Stimulated activated CD8-positive, alpha-beta memory T cell treated with anti-CD3 and anti-CD28 coated beads, Interleukin-12 subunit alpha, Interleukin-12 subunit beta, amount 100 ng/mL, for 24 hours (primary cell): ENCODE measurements around the gene SKI.

Source experiments
- DNase-seq: peaks from one replicate; pipeline ENCODE4 v3.0.0-alpha.2; 2020; ENCODE audit errors: extremely low read depth

SKI gene

DNA sequence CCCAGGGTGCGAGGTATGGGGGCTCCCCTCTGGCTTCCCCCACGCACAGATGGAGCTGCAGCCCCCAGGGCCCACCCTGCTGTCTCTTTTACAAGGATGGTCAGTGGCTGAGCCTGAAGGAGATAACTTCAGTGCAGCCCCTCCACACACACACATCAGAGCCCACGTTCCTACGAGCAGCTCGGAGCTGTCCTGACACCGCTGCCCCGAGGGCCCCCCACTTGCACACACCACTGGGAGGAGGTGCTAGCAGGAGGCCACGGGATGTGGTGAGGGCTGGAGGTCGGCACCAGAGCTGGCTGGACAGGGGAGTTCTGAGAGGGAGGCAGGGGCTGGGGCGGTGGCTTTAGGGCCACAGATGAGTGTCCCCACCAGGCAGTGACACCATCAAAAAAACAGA, 109.4 kb downstream of the SKI start:
- DNase-seq, result no peak

DNA sequence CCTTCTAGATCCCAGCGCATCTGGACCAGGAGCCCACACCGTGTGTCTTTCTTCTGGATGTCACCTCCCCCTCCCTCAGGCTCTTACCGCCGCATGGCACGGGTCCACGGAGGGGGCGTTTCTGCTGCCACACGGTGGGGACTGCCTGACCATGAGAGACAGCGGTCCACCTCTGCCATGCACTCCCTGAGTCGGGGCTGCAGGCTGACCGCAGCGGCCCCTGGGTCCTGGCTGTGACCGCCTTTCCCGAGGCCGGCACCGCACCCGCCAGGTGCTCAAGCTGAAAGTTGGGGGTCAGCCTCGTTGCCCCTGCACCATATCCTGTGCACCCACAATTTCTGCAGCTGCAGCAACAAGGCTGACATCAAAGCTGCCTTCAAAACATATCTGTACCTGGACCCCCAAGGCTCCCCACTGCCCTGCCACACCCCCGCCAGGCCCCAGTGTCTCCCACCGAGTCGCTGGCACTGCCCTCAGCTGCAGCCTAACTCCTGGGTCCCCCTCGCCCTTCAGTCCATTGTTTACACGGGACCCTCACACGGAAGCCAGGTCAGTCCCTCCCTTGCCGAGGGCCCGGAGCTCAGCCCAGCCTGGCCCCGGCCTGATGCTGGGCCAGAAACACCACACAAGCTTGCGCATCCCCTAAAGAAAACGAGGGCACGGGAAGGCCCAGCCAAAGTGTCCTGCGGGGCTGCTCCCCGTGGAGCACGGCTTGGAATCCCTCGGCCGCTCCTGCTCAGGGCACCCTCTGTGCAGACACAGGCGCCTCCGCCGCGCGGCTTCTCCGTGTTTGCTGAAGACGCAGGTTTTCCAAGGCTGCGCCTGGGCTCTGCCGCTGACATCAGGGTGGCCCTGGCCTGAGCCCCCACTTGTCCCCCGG, 111.3 kb downstream of the SKI start:
- DNase-seq, result no peak

DNA sequence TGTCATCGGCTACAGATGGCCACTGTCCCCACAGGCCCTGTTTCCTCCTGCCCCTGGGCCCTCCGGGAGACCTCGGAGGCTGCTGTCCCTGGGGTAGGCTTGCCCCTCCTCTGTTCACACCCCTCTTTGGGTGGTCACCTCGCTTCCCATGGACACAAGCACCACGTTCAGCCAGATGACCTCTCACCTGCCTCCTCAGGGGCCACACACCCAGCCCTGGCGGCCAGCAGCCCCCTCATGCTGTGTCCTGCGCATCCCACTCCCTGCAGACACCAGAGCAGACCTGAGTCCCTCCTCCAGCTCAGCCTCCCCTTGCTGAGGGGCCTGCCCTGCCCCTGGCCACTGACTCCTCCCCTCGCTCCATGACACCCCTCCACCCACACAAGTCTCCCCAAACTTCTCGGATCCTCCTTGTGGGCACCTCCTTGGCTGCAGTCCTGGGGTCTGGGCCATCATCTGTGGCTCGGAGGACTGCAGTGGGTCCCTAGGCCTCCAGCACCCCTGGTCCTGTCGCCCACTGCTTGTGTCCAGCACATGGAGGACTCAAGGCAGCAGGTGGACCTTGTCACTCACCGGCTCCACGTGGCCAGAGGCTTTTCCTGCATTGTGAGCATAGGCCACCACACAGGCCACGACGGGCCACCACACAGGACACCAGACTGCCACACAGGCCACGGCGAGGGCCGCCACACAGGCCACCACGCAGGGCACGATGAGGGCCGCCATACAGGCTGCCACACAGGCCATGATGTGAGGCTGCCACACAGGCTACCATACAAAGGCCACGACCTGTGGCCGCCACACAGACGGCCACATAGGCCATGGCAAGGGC, 112.2 kb downstream of the SKI start:
- no peak for DNase-seq

DNA sequence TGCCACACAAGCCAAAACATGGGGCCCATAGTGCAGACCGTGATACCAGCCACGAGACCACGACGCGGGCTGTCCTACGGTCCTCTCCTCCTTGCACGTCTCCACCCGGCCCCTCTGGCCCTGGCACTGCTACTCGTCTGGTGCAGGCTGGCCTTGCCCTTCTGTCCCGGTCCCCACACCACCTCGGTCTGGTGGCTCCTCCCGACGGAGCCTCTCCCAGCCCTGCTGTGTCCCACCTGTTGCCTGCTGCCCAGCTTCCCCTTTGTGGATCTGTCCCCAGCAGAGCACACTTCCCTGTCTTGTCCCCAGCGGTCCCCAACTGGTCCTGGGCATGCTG, 112.8 kb downstream of the SKI start:
- no peak for DNase-seq

DNA sequence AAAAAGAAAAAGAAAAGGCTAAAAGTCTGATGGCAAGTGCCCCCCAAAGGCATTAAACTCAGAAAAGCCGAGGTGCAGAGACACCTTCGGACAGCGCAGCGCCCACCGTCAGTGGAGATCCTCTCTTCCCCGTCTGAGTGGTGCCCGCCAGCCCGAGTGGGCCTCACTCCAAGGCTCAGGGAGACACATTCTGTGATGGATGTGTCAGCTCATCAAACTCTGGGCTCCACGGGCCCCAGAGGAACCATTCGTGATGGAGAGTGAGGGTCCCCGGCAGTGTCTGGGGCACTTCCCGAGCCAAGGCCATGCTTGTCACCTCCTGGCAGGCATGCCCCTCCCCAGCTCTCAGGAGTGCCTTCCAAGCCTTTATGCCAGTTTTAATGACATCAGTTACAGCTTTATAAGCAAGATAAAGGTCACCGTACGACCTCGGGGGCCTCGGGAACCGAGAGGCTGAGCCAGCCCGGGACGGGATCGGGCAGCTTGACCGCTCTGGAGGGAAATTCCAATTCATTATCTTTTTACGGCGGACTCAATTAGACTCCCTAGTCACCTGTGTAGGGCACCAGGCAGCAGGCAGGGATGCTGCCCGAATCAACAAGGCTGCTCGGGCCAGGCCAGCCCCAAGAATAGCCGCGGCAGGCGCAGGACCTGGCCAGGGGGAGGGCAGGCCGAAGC, 113.7 kb downstream of the SKI start:
- DNase-seq, result no peak

DNA sequence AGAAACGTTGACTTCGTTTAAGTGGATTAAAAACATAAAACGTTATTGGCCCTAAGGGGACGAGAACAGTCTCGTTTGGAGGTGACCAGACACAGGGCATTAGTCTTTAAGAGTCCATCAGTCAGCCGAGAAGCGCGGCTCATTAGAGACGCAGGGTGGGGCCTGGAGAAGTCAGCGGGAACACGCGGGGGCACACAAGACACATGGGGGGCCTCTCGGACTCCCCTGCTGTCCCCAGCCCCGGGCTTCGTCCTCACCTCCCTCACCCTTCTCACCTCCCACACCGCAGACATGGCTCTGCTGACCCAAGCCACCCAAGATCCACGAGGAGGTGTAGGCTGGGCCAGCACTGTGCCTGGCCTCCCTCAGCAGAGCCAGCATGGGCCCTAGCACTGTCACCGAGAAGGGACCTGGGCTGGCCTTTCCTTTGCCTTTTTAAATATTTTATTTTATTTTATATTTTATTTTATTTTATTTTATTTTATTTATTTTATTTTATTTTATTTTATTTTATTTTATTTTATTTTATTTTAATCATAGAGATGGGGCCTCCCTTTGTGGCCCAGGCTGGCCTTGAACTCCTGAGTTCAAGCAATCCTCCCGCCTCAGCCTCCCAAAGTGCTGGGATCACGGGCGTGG, 114.4 kb downstream of the SKI start:
- no peak for DNase-seq

DNA sequence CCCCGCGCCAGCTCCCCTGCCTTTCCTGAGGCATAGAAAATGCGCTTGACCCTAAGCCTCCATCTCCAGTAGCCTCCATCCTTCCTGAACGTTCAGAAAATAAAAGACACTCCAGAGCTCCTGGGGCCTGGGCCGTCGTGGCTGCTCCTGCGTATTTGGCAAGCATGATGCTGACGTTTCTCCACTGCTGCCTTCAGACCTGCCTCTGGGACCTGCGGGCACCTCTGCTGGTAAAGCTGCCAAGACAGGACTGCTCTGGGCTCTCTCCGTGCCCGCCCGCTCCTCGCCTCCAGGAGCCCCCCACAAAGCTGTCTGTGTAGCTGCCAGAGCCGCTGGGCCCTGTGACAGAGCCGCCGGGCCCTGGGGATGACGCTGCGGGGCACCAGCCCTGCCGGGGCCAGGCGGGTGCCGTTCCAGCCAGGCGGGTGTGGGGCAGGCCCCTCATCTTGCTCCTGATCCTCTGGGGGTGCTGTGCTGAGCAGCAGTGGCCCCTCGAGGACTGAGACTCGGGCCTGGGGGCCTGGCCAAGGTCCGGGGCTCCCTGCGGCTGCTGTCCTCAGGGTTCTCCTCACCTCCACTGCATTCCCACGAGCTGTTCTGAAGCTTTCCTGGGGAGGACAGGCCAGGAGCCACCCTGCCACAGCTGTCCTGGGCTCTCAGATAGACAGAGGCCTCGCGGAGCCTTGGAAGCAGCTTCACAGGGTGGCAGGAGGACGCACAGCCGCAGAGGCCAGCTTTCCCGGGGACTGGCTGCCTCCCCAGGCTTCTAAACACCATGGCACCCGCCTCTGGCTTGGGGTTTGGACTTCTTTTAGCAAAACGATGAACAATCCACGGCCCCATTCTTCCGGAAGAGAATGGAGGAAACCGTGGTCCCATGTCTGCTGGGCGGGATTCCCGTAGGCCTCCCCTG, 115.2 kb downstream of the SKI start:
- DNase-seq, result no peak

DNA sequence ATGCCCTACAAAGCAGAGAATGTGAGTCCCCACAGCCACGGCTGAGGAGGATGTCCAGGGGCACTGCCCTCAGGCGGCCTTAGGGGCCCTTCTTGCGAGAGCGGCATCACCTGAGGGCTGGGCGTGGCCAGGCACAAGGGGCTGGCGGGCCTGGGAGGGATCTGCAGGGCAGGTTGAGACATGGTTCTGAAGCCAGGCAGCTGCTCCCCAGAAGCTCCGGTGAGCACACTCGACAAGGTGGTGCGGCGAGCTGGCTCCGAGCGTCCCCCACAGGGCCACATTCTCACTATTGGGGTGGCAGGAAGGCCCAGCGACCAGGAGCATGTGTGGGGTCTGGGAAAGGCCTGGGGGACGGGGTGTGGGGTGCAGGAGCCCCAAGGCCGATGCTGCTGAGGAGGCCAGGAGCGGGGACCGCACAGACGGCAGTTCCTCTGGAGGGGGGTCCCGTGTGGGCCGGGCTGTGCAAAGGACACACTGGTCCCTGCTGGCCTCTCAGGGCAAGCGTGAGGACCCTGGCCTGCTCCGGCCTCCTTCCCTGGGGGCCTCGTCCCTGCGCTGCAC, 116.1 kb downstream of the SKI start:
- no peak for DNase-seq

DNA sequence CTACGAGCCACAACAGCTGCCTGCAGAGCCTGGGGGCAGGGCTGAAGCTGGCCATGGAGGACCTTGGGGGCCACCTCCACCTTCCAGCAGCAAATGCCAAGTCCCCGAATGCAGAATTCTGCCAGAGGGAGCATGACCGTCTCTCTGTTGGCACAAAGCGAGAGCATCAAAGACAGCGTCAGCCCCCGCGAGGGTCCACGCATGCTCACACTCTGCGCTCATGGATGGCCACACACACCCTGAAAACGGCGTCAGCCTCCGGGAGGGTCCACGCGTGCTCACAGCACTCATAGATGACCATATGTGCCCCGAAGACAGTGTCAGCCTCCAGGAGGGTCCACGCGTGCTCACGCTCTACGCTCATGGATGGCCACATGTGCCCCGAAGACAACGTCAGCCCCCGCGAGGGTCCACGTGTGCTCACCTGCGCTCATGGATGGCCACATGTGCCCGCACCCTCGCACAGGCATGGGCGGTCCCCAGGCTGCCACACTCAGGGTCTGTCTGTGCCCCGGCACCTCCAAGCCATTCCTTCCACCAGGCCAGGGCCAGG, 116.7 kb downstream of the SKI start:
- no peak for DNase-seq

DNA sequence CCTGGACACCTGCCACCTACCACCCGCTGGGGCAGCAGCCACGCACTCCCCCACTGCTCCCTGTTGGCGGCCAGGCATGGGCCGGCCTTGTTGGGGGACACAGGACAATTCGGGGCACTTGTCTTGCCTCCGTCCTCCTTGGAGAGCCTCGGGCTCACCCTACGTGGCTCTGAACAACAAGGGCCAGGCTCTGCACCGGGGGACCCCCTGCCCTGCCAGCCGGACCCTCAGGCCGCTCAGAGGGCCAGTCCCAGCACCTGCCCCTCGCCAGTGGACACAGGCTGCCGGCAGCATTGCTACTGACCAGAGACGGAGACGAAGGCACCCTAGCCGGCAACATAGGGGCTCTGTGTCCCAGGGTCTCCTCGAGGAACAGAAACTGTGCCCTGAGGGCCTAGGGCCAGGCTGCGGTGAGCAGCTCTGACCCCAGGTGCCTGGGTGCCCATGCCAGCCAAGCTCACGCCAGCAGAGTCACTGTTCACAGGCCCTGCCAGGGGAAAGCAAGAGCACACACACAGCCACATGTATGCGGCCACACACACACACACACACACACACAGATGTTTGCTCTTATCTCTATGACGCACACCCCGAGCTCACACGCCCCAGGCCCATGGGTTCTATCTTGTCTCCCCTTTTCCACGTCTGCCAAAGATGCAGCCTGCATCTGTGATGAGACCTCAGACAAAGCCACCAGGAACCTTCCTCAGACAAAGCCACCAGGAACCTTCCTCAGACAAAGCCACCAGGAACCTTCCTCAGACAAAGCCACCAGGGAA, 117.4 kb downstream of the SKI start:
- DNase-seq, result no peak

DNA sequence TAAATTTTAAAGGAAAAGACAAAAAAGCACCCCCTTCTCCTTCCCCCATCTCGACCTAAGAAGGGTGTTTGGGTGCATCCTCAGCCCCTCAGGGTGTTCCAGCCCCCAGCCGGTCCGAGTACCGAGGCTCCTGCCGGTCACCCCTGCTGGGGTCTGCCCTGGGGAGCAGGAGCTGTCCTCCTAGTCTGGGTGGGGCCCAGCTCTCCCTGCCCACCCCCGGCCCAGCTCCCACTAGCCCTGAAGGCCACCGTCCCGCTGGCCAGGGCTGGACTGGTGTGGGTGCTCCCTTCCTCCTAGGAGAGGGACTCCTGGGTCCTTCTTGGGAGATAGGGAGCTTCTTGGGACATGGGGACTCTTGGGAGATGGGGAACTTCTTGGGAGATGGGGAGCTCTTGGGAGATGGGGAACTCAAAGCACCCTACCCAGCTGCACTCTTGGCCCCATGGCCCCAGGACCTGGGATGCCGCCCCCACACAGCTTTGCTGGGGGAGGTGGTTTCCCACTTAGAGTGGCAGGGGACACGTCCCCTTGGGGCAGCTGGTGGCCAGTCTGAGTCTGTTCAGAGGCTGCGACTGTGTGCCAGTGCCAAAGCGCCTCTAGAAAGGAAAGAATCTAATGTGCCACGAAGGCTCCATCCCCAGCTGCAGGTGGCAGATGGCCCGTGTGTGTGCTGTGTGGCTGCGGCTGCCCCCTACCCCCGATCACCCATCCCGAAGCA, 118.7 kb downstream of the SKI start:
- no peak for DNase-seq

DNA sequence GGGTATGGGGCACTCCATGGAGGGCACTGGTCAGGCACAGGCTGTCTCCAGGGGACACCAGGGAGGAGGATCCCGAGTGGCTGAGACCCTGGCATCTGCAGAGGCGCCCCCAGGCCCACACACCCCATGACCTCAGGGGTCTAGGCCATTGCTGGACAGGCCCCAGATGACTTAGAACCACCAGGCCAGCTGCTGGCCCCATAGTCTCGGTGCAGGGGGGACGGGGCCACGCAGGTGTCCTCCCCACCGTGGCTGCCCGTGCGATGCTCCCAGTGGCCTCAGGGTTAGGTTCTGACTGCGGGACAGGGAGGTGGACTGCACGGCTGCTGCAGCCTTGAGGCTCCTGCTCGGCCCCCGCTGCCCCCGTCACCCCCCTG, 119.3 kb downstream of the SKI start:
- DNase-seq, result no peak

DNA sequence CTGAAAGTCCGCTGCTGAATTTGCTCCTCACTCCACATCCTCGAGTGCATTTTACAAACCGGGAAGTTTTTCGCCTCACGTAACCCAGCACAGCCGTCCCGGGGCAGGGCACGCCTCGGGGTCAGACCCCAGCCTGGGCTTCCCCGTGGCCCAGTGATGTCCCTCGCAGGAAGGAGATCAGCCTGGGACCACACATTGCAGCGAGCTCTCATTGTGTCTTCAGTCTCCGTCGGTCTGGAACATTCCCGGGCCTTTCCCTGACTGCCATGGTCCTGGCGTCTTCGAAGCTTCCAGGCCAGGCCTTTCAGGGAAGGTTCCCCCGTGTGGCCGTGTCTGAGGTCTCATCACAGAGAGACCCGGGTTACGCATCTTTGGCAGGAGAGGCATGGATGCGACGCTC, 119.8 kb downstream of the SKI start:
- DNase-seq, result no peak

DNA sequence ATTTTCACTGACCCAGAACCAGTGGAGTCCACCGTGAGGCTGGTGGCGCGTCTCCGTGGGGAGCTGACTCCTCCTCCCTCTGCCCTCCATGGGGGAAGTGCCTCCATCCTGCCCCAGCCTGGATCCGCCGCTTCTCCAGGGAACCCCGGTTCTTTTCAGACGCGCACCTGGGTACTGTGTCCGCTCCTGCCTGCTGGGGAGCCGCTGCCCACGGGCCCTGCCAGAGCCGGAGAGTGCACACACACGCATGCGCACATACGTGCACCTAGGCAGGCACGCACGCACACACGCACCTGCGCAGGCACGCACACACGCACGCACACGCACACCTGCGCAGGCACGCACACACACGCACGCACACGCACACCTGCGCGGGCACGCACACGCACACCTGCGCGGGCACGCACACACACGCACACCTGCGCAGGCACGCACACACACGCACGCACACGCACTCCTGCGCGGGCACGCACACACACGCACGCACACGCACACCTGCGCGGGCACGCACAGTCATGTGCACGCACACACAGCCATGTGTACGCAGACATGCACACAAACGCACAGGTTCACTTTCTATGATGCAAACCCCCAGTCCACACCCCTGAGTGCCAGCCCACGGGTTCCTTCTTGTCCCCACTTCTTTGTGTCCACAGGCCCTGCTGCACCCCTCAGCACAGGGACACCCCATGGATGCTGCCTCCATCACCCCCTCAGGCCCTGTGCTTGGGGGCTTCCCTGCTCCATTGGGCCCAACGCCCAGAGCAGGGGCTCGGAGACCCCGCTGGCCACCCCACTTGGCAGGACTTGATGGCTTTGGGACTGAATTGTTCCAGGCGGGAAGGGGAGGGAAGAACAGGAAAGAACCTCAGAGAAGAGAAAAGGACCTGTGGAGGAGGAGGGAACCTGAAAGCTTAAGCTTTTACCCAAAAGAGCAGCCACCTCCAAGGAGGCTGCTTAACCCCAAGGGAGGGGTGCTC, 120.5 kb downstream of the SKI start:
- no peak for DNase-seq

DNA sequence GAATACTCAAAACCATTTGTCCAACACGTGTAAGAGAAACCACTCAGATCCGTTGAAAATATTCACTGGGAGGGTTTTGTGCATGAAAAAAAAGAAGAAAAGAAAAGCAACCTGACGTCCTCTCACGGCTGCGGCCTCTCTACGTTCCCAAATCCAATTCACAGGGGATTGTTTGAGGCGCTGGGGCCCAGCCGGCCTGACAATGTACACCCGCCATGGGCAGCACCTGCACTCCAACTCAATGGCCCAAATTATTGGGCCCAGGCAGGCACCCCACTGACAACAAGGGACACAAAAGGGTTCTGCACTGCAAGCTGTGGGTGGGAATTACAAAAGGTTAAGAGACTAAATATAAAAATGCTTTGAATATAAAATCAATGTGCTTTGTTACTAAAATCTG, 121.7 kb downstream of the SKI start:
- DNase-seq, result no peak

DNA sequence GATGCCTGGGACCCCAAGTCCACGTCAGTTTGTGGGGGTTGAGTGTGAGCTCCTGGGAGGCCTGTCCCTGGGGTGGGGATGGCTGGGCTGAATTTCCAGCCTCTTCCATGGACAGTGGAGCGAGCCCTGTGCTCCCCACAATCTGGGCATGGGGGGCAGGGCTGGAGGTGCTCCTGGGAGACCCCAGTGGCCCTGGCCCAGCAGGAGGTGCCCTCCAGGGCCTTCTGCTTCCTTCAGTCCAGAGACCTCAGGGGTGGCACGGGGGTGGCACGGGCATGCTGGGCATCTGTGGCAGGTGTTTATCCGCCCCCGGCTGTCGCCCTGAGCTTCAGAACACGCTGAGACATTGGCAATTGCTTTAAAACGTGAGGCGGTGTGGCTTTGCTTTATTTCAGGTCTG, 122.4 kb downstream of the SKI start:
- DNase-seq, result no peak

DNA sequence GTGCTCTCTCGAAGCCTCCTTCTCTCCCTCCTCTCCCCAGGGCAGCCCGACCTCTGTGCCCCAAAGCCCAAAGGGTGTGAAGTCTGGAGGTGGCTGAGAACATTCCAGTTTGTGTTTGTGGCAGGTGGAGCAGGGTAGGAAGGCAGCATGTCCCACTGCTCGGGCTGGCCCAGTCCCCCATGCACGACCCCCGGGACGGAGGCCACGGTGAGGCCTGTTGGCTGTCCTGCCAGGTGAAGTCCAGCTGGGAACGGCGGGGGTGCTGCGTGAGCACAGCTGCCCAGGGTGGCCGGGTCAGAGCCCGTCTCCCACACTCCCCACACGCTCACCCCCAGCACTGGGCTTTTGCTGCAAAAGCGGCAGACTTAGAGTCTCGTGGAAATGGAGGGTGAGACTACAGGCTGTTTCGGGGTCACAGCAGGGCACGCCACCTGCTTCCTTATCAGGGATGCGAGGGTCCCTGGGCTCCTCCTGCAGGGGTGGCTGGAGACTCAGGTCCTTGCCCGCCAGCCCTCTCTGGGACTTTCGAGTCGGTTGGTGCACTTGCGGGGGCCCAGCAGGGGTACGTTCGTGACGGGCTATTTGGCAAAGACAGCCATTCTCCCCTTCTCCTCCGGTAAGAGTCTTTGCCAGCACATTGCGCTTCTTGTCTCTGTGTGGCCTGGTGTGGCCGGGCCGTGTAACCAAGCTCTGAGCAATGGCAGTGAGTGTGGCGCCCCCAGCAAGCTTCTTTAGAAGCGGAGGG, 123.0 kb downstream of the SKI start:
- no peak for DNase-seq
